ENCODE results near the gene NEGR1.

The NEGR1 gene

GRCh38 chr1:71660411-71660810 lies 621.9 kb downstream of the NEGR1 start:
- DNase-seq, result no peak

GRCh38 chr1:71657891-71658679 lies 624.3 kb downstream of the NEGR1 start:
- DNase-seq, result no peak

GRCh38 chr1:71656902-71657301 lies 625.4 kb downstream of the NEGR1 start:
- DNase-seq, result no peak

GRCh38 chr1:71655604-71656003 lies 626.7 kb downstream of the NEGR1 start:
- no peak for DNase-seq

GRCh38 chr1:71653952-71654351 lies 628.4 kb downstream of the NEGR1 start:
- DNase-seq, result no peak

- DNase-seq, result no peak
Measured at GRCh38 chr1:71651214-71651613, 631.1 kb downstream of the NEGR1 start.

GRCh38 chr1:71650119-71650518 lies 632.2 kb downstream of the NEGR1 start:
- no peak for DNase-seq

- no peak for DNase-seq
Measured at GRCh38 chr1:71649608-71650007, 632.7 kb downstream of the NEGR1 start.

- no peak for DNase-seq
Measured at GRCh38 chr1:71647513-71648300, 634.6 kb downstream of the NEGR1 start.

- no peak for DNase-seq
Measured at GRCh38 chr1:71645015-71645414, 637.3 kb downstream of the NEGR1 start.

GRCh38 chr1:71641903-71642302 lies 640.4 kb downstream of the NEGR1 start:
- no peak for DNase-seq

- DNase-seq, result no peak
Measured at GRCh38 chr1:71640998-71641397, 641.3 kb downstream of the NEGR1 start.

- DNase-seq, result no peak
Measured at GRCh38 chr1:71640116-71640515, 642.2 kb downstream of the NEGR1 start.

- no peak for DNase-seq
Measured at GRCh38 chr1:71638081-71638766, 644.1 kb downstream of the NEGR1 start.

GRCh38 chr1:71635568-71635967 lies 646.8 kb downstream of the NEGR1 start:
- no peak for DNase-seq

- DNase-seq, result no peak
Measured at GRCh38 chr1:71634159-71634558, 648.2 kb downstream of the NEGR1 start.

GRCh38 chr1:71630073-71630472 lies 652.3 kb downstream of the NEGR1 start:
- DNase-seq, result no peak

- DNase-seq, result no peak
Measured at GRCh38 chr1:71625004-71625403, 657.3 kb downstream of the NEGR1 start.

- DNase-seq, result no peak
Measured at GRCh38 chr1:71623888-71624287, 658.5 kb downstream of the NEGR1 start.

- no peak for DNase-seq
Measured at GRCh38 chr1:71621785-71622184, 660.6 kb downstream of the NEGR1 start.

GRCh38 chr1:71618766-71619530 lies 663.4 kb downstream of the NEGR1 start:
- DNase-seq, result no peak

- DNase-seq, result no peak
Measured at GRCh38 chr1:71618191-71618590, 664.1 kb downstream of the NEGR1 start.

GRCh38 chr1:71610476-71610875 lies 671.9 kb downstream of the NEGR1 start:
- no peak for DNase-seq

Data from AML-193 (cell line).